ENCODE results near the gene DYRK2.

DNA sequence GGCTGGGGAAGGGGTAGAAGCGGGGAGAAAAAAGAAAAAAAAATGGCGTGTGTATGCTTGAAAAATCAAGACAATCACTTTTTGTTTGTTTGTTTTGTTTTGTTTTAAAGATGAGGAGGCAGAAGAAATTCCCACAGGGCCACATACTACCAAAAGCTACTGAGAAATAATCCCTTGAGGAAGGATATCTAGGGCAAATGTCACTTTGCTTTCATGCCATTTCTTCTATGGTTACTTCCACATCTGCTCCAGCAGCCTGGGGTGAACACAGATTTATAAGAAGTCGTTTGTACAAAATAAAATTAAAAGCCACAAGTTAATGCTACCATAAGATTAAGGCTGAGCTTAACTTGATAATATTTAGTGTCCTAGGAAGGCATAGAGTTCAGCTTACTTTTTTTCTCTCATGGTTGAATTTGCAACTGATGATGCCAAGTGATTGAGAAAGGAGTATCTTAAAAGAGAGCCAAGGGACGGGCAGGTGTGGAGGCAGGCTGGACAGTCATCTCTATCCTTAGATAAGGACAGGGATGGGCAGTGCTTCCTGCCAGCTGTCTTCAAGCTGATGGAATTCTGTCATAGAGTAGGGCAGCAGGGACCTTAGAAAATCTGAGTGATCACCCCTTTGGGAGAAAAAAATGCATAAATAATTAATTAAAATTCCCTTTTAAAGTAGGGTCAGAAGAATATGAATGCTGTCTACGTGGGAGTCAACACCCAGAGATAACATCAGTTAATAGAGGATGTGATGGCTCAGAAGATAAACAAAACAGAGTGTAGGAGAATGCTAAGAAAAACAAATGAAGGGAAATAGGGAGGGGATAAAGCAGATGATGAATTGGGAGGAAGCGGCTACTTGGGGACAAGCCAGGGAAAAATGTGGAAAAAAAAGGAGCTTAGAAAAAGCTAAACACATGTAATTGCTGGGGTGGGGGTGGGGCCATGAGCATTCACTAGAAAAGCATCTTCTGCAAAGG lies 57.1 kb downstream of the DYRK2 start:
- TF ChIP-seq, protein P1, sequence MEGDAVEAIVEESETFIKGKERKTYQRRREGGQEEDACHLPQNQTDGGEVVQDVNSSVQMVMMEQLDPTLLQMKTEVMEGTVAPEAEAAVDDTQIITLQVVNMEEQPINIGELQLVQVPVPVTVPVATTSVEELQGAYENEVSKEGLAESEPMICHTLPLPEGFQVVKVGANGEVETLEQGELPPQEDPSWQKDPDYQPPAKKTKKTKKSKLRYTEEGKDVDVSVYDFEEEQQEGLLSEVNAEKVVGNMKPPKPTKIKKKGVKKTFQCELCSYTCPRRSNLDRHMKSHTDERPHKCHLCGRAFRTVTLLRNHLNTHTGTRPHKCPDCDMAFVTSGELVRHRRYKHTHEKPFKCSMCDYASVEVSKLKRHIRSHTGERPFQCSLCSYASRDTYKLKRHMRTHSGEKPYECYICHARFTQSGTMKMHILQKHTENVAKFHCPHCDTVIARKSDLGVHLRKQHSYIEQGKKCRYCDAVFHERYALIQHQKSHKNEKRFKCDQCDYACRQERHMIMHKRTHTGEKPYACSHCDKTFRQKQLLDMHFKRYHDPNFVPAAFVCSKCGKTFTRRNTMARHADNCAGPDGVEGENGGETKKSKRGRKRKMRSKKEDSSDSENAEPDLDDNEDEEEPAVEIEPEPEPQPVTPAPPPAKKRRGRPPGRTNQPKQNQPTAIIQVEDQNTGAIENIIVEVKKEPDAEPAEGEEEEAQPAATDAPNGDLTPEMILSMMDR (conservative IDR thresholded peaks at IDR 0.05; ENCODE audit: low read depth, low read length), result no peak
- TF ChIP-seq EZH2 (IDR thresholded peaks at IDR 0.05; ENCODE audit: low read length, unreplicated experiment), result no peak
